Measurements from ENCODE around the gene INTS15. TPM values are rescaled to one million over a fixed set of nuclear protein-coding genes. Genes with fewer than 3 reads are reported as not detected.

The INTS15 gene
- total RNA-seq, 6 donors from 2014 or later: 23.4 to 61.8 (median 35.4) TPM

DNA sequence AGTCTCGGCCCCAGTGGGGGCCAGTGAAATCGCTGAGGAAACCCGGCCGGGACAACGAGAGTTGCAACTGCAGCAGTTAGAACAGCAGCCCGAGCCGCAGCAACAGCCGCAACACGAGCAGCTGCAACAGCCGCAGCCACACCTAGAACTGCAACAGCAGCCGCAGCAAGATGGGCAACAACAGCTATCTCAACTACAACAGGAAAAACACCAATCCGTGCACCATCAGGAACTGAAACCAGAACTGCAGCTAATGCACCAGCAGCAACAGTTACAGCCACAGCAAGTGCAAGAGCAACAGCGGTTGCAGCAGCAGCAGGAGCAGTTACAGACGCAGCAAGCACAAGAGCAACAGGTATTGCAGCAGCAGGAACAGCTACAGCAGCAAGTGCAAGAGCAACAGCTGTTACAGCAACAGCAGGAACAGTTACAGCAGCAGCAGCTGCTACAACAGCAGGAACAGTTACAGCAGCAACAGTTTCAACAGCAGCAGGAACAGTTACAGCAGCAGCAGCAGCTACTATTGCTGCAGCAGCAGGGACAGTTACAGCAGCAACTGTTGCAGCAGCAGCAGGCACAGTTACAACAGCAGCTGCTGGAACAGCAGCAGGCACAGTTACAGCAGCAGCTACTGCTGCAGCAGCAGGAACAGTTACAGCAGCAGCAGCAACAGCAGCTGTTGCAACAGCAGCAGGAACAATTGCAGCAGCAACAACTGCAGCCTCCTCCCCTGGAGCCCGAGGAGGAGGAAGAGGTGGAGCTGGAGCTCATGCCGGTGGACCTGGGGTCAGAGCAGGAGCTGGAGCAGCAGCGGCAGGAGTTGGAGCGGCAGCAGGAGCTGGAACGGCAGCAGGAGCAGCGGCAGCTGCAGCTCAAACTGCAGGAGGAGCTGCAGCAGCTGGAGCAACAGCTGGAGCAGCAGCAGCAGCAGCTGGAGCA lies 31.6 kb downstream of the INTS15 start:
- no peak for DNase-seq
- TF ChIP-seq, protein P1, sequence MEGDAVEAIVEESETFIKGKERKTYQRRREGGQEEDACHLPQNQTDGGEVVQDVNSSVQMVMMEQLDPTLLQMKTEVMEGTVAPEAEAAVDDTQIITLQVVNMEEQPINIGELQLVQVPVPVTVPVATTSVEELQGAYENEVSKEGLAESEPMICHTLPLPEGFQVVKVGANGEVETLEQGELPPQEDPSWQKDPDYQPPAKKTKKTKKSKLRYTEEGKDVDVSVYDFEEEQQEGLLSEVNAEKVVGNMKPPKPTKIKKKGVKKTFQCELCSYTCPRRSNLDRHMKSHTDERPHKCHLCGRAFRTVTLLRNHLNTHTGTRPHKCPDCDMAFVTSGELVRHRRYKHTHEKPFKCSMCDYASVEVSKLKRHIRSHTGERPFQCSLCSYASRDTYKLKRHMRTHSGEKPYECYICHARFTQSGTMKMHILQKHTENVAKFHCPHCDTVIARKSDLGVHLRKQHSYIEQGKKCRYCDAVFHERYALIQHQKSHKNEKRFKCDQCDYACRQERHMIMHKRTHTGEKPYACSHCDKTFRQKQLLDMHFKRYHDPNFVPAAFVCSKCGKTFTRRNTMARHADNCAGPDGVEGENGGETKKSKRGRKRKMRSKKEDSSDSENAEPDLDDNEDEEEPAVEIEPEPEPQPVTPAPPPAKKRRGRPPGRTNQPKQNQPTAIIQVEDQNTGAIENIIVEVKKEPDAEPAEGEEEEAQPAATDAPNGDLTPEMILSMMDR (IDR thresholded peaks at IDR 0.05): no peak
- TF ChIP-seq POLR2A (IDR thresholded peaks at IDR 0.05) (no peak), POLR2AphosphoS5 (IDR thresholded peaks at IDR 0.05) (no peak), EP300 (IDR thresholded peaks at IDR 0.05) (no peak)
- 81 to 89% methylated on average over 18 to 20 of the region's 20 CpGs for WGBS, 2 donors

DNA sequence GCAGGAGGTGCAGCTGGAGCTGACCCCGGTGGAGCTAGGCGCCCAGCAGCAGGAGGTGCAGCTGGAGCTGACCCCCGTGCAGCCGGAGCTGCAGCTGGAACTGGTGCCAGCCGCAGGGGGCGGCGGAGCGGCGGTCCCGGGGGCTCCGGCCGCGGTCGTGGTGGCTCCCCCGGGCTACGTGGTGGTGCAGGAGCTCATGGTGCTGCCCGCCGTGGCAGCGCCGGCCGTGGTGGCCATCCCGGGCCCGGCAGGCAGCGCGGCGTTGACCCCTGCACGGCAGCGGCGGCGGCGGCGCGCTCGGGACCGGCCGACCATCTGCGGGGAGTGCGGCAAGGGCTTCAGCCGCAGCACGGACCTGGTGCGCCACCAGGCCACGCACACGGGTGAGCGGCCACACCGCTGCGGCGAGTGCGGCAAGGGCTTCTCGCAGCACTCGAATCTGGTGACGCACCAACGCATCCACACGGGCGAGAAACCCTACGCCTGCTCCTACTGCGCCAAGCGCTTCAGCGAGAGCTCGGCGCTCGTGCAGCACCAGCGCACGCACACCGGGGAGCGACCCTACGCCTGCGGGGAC lies 32.4 kb downstream of the INTS15 start:
- no peaks in the 10 kb centered on the region for H3K9me3 ChIP-seq
- 96 to 100% methylated on average over 12 to 51 of the region's 67 CpGs for WGBS, 2 donors
- DNase-seq: peak in 1 of 2 donors; percentile 75
- no peak overlapping the region for H3K4me3 ChIP-seq
- ATAC-seq (ENCODE audit: low FRiP score in 2 of 2): no peak
- peaks cover 0 to 32% (median 17%) of the 10 kb centered on the region in 4 donors for H3K36me3 ChIP-seq
- H3K27me3 ChIP-seq: no peaks in the 10 kb centered on the region
- TF ChIP-seq, protein P1 (IDR thresholded peaks at IDR 0.05): no peak
- TF ChIP-seq EP300 (IDR thresholded peaks at IDR 0.05) (no peak), POLR2A (IDR thresholded peaks at IDR 0.05) (no peak), POLR2AphosphoS5 (IDR thresholded peaks at IDR 0.05) (no peak)
- no peak overlapping the region for H3K27ac ChIP-seq
- peaks cover 0 to 6% (median 1%) of the 10 kb centered on the region in 4 donors for H3K4me1 ChIP-seq

More for the DNA sequence above, 31.6 kb downstream of the INTS15 start:
- Histone ChIP-seq H3K36me3 (peaks cover 0 to 32% (median 17%) of the 10 kb centered on the region in 4 donors), H3K27ac (no peak overlapping the region), H3K4me1 (peaks cover 0 to 6% (median 3%) of the 10 kb centered on the region in 4 donors), H3K9me3 (no peaks in the 10 kb centered on the region), H3K4me3 (no peak overlapping the region), H3K27me3 (no peaks in the 10 kb centered on the region)
- ATAC-seq (ENCODE audit: low FRiP score in 2 of 2): no peak

DNA sequence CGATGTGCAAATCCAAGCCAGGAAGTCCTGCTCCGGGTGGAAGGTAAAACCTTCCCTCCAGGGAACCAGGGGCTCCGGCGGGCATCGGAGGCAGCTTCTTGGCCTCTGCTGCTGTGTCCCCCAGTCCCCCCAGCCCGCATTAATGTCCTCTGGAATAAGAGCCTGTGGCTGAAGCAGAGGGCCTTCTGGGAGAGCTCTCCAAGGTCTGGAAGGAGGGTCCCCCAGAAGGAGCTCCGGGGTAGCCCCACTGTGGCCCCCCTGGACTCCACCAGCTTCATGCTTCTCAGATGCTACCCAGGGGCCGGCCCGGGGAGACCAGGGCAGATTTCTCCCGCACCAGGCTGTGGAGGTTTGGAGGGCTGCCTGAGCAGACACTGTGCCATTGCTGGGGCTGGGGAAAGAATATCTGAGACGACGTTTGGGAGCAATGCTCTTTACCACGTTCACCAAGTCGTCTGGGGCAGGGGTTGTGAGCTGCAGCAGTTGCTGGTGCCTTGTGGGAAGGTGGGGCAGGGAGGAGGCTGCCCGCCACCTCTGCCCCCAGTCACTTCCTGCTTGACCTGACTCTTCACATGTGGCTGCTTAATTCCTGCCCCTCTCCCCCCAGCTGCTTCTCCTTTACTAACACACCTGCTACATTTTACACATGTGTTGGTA lies 33.9 kb downstream of the INTS15 start:
- peaks cover 0 to 32% (median 17%) of the 10 kb centered on the region in 4 donors for H3K36me3 ChIP-seq
- no peak for ATAC-seq (ENCODE audit: low FRiP score in 2 of 2)
- H3K27me3 ChIP-seq: no peaks in the 10 kb centered on the region
- 77 to 79% methylated on average over 11 to 13 of the region's 15 CpGs for WGBS, 2 donors
- DNase-seq: no peak
- H3K9me3 ChIP-seq: no peaks in the 10 kb centered on the region
- no peak overlapping the region for H3K4me3 ChIP-seq
- H3K4me1 ChIP-seq: peaks cover 0 to 6% (median 1%) of the 10 kb centered on the region in 4 donors
- H3K27ac ChIP-seq: no peak overlapping the region
- no peak for TF ChIP-seq POLR2A (IDR thresholded peaks at IDR 0.05)
- TF ChIP-seq, protein P1 (IDR thresholded peaks at IDR 0.05): no peak
- TF ChIP-seq EP300 (IDR thresholded peaks at IDR 0.05): no peak
- no peak for TF ChIP-seq POLR2AphosphoS5 (IDR thresholded peaks at IDR 0.05)

DNA sequence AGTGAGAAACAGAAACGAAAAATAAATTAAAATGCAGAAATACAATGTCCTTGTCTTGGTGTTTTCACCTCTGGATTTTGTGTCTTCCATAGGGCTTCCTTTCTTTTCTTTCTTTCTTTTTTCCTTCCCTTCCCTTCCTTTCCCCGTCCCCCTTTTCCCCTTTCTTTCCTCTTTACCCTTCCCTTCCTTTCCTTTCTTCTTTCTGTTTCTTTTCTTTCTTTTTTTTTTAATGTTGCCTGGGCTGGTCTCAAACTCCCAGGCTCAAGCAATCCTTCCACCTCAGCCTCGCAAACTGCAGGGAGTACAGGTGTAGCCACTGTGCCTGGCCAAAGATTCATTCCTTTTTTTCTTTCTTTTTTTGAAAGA lies 34.4 kb downstream of the INTS15 start:
- TF ChIP-seq EP300 (IDR thresholded peaks at IDR 0.05) (no peak), POLR2AphosphoS5 (IDR thresholded peaks at IDR 0.05) (no peak), POLR2A (IDR thresholded peaks at IDR 0.05) (no peak)
- TF ChIP-seq, protein P1 (IDR thresholded peaks at IDR 0.05): no peak
- H3K4me3 ChIP-seq: no peak overlapping the region
- 59 to 70% methylated on average over 3 of the region's 3 CpGs for WGBS, 2 donors
- peaks cover 0 to 32% (median 17%) of the 10 kb centered on the region in 4 donors for H3K36me3 ChIP-seq
- no peaks in the 10 kb centered on the region for H3K27me3 ChIP-seq
- H3K9me3 ChIP-seq: no peaks in the 10 kb centered on the region
- no peak for ATAC-seq (ENCODE audit: low FRiP score in 2 of 2)
- H3K27ac ChIP-seq: no peak overlapping the region
- no peak for DNase-seq
- H3K4me1 ChIP-seq: peaks cover 0 to 6% (median 1%) of the 10 kb centered on the region in 4 donors

Measured in upper lobe of left lung (tissue), 6 donors.